CD4-positive, alpha-beta T cell treated with Interferon alpha-2 for 1 hour (primary cell): Measurements from ENCODE around the gene EFCAB12.
"Not testable (repeated sequence)": the region's sequence is repeated elsewhere in the genome, so short reads cannot be mapped to it uniquely, and the experiment has no call there.

Experiments
- DNase-seq, 2 donors: peaks; one replicate each; pipeline ENCODE4 v3.0.0-alpha.2; 2020 to 2022

EFCAB12 gene

GRCh38 chr3:129391583-129391982, 36.9 kb downstream of the EFCAB12 start:
- DNase-seq, result not testable (repeated sequence)

GRCh38 chr3:129389572-129389937, 38.9 kb downstream of the EFCAB12 start:
- no peak for DNase-seq

DNA sequence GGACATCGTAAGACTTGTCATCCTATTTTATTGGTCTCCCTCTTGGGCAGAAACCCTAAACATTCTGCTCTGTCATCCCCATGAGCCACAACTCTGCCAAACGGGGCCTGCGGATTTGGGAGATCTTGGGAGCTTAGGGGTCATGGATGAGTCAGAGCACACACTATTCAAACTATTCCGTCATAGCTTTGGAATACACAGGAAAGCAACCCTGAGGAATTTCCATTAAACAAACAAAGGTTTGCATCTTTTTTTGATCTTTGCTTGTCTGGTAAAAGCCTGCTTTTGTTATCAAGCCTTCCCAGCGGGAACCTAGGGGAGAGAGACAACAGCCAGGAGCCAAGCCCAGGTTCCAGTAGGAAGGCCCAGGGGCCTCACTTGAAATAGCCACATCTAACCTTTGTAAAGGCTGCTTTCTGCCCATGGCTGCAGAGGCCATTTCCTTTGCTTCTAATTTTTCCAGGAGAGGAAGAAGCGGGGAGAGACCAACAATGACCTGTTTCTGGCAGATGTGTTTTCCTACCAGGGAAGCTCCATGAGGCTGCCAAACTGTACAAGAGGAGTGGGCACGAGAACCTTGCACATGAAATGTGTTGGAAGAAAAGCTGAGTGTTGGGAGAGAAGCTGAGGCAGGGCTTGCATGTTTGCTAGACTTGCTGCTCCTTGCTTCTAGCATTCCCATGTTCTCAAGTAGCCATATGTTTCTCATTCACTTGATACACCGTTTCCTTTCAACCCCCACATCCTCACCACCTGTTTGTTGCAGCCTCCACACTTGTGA, 39.5 kb downstream of the EFCAB12 start:
- DNase-seq, result not testable (repeated sequence)

GRCh38 chr3:129387487-129387886, 40.9 kb downstream of the EFCAB12 start:
- DNase-seq, result no peak

DNA sequence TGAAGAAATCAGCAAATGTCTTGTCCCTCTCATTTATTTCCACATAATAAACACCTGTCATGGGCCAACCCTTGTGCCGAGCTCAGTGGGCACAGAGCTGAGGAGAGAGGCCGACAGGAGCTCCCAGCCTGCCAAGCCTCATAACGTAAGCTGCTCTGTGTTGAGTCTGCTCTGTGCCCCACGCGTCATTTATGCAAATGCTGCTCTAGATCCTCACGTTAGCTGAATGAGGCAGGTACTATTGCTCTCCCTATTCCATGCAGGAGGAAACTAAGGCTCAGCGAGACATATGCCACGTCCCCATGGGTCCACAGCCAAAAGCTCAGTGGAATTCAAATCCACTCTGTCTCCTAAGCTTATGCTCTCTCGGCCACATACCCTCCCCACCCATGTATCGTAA, 41.5 kb downstream of the EFCAB12 start:
- DNase-seq, result no peak

- not testable (repeated sequence) for DNase-seq
These were observed 42.9 kb downstream of the EFCAB12 start for GRCh38 chr3:129385507-129385906.

DNA sequence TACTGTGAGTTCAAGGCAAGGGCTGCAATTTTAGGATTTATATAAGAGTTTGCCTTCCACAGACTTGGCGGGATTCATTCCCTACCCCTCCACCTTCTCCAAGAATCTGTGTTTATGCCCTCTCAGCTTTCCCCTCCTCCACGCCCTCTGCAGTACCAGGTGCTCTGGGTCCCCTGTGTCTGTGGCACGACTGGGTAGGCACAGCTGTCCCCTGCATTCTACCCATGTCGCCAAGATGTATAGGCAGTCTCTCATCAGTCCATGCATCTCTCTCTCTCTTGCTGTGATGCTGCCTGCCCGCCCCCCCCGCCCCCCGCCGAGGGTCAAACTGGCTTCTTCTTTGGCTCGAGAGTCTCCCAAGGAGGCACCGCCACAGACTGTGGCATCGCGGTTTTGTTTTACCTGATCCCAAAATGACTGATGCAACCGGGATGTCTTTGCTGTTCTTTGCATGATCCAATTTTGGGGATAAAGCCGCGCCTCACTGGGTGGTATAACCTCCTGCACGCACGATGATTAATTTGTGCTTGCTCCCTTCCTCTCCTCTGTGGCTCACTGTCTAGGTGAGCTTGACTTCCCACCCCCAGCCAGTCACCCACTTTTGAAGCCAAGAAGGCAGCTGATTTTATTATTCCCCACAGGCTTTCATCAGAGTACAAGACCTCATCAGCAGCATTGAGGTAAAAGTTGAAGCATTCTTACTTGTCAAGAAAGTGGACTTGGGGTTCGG, 43.7 kb downstream of the EFCAB12 start:
- no peak for DNase-seq

DNA sequence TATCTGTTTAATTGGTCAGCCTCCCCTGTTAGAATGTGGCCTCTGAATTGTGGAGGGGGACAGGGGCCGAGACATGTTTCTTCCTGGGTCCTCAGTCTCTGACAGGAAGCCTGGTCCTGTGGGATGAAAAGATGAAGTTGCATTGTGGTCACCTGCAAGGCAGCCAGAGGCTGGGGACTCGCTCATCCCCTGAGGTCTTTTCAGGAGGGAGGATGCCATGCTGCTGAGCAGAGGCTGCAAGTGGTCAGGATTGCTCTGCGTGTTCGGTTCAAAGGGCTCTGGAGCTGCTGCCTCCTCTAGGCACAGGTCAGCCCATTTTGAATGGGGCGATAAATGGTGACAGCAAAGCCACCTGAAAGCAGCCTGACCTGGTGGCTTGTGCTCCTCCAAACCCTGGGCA, 44.3 kb downstream of the EFCAB12 start:
- not testable (repeated sequence) for DNase-seq

GRCh38 chr3:129383292-129383860, 45.1 kb downstream of the EFCAB12 start:
- DNase-seq, result peak; percentile 47 to 51

DNA sequence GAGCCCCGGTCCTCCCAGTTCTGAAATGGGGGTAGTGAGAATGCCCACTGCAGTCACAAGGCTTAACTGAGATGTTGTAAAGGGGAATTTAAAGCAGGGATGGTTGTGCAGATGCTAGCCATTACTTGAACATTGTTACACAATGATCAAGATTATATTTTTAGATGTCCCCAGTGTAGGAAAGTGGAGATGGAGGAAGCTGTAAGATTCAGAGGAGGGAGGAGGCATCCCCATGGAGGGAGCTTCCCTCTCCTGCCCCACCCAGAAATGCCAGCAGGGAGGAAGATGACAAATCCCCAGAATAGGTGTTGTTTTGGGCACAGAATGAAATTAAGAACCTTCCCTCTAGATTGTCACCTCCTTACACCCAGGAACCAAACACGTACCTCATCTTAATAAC, 46.1 kb downstream of the EFCAB12 start:
- DNase-seq, result no peak

- DNase-seq, result no peak
These were observed 48.7 kb downstream of the EFCAB12 start for GRCh38 chr3:129379582-129380358.

- DNase-seq, result no peak
These were observed 49.5 kb downstream of the EFCAB12 start for GRCh38 chr3:129378949-129379348.

- no peak for DNase-seq
These were observed 50.8 kb downstream of the EFCAB12 start for GRCh38 chr3:129377615-129378014.

DNA sequence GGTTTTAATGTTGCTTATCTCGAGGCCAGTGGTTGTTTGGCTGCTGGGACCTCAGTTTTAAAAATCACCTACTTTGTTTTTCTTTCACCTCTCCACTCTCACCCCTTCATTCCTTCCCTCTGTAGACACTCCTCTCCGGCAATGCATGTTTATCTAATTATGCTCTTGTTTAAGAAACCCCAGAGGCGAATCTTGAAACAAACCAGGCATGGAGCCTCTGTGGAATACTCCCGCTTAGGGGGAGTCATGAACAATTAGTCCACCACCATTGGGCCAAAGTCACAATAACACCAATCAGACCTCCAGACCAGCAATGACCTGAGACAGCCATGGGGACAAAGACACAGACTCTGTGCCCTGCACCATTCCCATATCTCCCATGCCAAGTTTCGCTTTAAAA, 53.3 kb downstream of the EFCAB12 start:
- DNase-seq, result no peak

DNA sequence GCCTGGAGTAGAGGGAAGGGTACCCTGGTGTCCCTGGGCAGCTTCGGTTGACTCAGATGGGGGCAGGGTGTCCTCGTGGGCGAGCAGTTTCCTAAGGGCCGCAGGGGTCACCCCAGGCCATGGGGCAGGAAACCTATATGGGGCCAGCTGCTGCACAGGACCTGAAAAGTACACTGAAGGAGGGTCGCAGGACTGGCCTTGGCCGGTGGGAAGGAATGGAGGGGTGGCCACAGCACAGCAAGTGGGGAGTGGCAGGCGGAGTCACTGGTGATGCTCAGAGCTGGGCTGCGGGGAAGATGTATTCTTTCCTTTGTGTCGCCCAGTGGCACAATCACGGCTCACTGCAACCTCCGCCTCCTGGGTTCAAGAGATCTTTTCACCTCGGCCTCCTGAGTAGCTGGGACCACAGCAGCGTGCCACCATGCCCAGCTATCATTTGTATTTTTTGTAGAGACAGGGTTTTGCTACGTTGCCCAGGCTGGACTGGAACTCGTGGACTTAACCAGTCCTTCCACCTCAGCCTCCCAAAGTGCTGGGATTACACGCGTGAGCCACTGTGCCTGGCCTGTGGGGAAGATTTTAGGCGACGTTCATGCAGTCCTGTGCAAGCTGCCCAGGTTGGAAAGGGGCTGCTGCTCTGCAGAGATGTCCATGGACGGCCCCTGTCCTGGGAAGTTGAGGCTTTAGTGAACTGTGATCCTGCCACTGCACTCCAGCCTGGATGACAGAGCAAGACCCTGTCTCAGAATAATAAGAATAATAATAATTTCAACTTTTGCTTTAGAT, 57.2 kb downstream of the EFCAB12 start:
- DNase-seq, result no peak

DNA sequence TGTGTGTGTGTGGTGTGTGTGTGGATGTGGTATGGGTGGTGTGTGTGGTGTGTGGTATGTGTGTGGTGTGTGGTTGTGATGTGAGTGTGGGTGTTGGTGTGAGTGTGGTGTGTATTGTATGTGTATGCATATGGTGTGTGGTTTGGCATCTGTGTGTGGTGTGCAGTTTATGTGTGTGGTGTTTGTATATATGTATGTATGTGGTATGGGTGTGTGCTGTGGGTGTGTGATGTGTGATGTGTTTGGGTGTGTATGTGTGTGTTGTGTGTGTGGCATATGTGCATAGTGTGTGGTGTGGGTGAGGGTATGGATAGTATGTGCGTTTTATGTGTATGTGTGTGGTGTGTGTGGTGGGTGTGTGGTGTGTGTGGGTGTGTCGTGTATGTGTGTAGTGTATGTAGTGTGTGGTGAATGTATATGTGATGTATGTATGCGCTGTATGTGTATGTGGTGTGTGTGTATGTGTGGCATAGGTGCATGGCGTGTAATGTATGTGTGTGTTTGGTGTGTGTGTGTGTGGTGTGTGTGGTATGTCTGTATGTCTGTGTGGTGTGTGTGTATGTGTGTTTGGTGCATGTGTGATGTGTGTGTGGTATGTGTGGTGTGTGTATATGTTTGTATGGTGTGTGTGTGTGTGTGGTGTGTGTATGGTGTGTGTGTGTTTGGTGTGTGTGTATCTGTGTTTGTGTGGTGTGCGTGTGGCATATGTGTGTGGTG, 58.0 kb downstream of the EFCAB12 start:
- DNase-seq, result no peak

GRCh38 chr3:129369711-129370110, 58.7 kb downstream of the EFCAB12 start:
- no peak for DNase-seq

DNA sequence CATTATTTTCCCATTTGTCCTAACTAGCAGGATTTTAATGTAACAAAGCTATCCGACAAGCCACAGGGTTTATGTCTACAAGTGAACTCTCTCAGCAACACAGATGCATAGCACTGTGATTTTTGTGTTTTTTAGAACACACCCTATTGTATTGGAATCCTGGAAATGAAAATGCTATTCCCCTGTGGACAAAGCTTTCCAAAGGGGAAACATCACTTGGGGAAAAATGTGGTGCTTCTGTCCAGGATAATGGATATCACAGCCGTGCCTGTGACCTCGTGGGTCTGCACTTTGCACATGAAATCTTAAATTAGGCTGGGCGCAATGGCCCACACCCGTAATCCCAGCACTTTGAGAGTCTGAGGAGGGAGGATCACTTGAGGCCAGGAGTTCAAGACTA, 60.6 kb downstream of the EFCAB12 start:
- no peak for DNase-seq

- no peak for DNase-seq
These were observed 62.1 kb downstream of the EFCAB12 start for GRCh38 chr3:129366312-129366831.

GRCh38 chr3:129365296-129366136, 62.9 kb downstream of the EFCAB12 start:
- no peak for DNase-seq
